ENCODE results near the gene ENO1. TPM values are rescaled to one million over a fixed set of nuclear protein-coding genes. Genes with fewer than 3 reads are reported as not detected.

The ENO1 gene
- total and polyA plus RNA-seq, 2 of the 8 experiments (the other 6 are each of a cell fraction or from before 2014, with no cell fraction given): 1,763 to 2,117 TPM

GRCh38 chr1:8812081-8812480 is 66.4 kb downstream of the ENO1 start:
- FAIRE-seq (no peak), DNase-seq (ENCODE audit: low read depth in 1 of 2, low spot score in 2 of 2) (no peak)
- H3K9me3 ChIP-seq (ENCODE audit: insufficient read depth in 2 of 2, low read depth in 1 of 2, low read length in 1 of 2): no peaks in the 10 kb centered on the region
- H3K23ac ChIP-seq (ENCODE audit: insufficient read length): no peak overlapping the region
- H3K23me2 ChIP-seq (ENCODE audit: low read depth, low read length): peaks cover 3% of the 10 kb centered on the region; the same call in 1 of the 2 replicates
- H3K4me3 ChIP-seq (ENCODE audit: extremely low read depth in 1 of 4, insufficient read depth in 2 of 4, low read depth in 3 of 4, low read length in 4 of 4): no peak overlapping the region
- H3K14ac ChIP-seq (ENCODE audit: insufficient read length): no peak overlapping the region
- no peak overlapping the region for H3K27ac ChIP-seq (ENCODE audit: low read depth, low read length)
- ChIA-PET CTCF (ENCODE audit: partially characterized antibody) (interaction anchor here (0.6 to 2.1 kb wide), 4 partner anchors 18 to 37 kb away, joined by 3 to 13 read pairs (median 4); no protein-coding TSS in a partner anchor), POLR2A (ENCODE audit: partially characterized antibody) (no interaction called here)
- H2BK5ac ChIP-seq (ENCODE audit: low read depth, low read length): no peak overlapping the region
- no peak overlapping the region for H3K56ac ChIP-seq (replicated peaks; ENCODE audit: insufficient read length, low read depth, low read length)
- peaks cover 9% of the 10 kb centered on the region; the same call in 1 of the 2 replicates for H3K79me1 ChIP-seq (ENCODE audit: low read depth, low read length)
- no peak overlapping the region for H2AK5ac ChIP-seq (ENCODE audit: low read depth, low read length)
- H3K4ac ChIP-seq (replicated peaks; ENCODE audit: insufficient read length, low read depth, low read length): no peak overlapping the region
- H3K9ac ChIP-seq (replicated peaks in 1 of 4; ENCODE audit: extremely low read depth in 1 of 4, low read depth in 3 of 4, low read length in 3 of 4): no peak overlapping the region
- H2BK20ac ChIP-seq (ENCODE audit: low read length): no peak overlapping the region
- H3K4me2 ChIP-seq (ENCODE audit: insufficient read depth in 1 of 2, low read depth in 2 of 2, low read length in 2 of 2): no peak overlapping the region
- H4K8ac ChIP-seq (ENCODE audit: extremely low read depth, insufficient read depth, low read length): no peak overlapping the region
- no peaks in the 10 kb centered on the region for H3K27me3 ChIP-seq (replicated peaks in 1 of 4; ENCODE audit: control insufficient read depth in 3 of 4, extremely low read depth in 1 of 4, insufficient read depth in 3 of 4, low read length in 3 of 4)
- peaks cover 18 to 98% of the 10 kb centered on the region in 2 experiments for H3K79me2 ChIP-seq (ENCODE audit: control insufficient read depth in 1 of 2, insufficient read depth in 2 of 2, low read length in 2 of 2)
- no peak overlapping the region for H3K18ac ChIP-seq (ENCODE audit: extremely low read depth, low read length)
- H2AFZ ChIP-seq (ENCODE audit: low read length): no peak overlapping the region
- H3K4me1 ChIP-seq (replicated peaks in 1 of 4; ENCODE audit: control insufficient read depth in 3 of 4, insufficient read depth in 4 of 4, low read length in 3 of 4): peaks cover 0 to 6% (median 4%) of the 10 kb centered on the region in 4 experiments; a peak in 5 of 7 replicates
- H2BK15ac ChIP-seq (ENCODE audit: low read length): no peak overlapping the region
- no peaks in the 10 kb centered on the region; a peak in 1 of 8 replicates for H3K36me3 ChIP-seq (ENCODE audit: control insufficient read depth in 2 of 4, insufficient read depth in 4 of 4, low read length in 3 of 4)
- no peak overlapping the region for H4K5ac ChIP-seq (ENCODE audit: insufficient read length, low read depth, low read length)
- H2BK120ac ChIP-seq (replicated peaks; ENCODE audit: low read depth, low read length): no peak overlapping the region
- WGBS, 2 experiments (ENCODE audit: extremely low coverage in 1 of 2, insufficient coverage in 1 of 2, insufficient read length in 1 of 2, insufficient replicate concordance in 2 of 2, low coverage in 1 of 2, low lambda C conversion rate in 2 of 2, missing lambda C conversion rate in 1 of 2): 92% methylated on average over 6 of the region's 6 CpGs; no CpG with 5 or more reads in 1 of the 2 experiments
- no peak overlapping the region for H4K91ac ChIP-seq (replicated peaks; ENCODE audit: insufficient read length, low read length)
- peaks cover 6 to 9% of the 10 kb centered on the region in 2 experiments for H4K20me1 ChIP-seq (replicated peaks in 1 of 2; ENCODE audit: control insufficient read depth in 1 of 2, insufficient read depth in 2 of 2, low read length in 2 of 2)
- no peak overlapping the region for H2BK12ac ChIP-seq (ENCODE audit: low read depth, low read length)
- TF ChIP-seq SIN3A (conservative IDR thresholded peaks at IDR 0.05 in 1 of 2, IDR thresholded peaks at IDR 0.05 in 1 of 2; ENCODE audit: low read depth in 1 of 2, low read length in 2 of 2): no peak

Measured in H1 (cell line).